Fibroblast of the aortic adventitia (primary cell): Measurements from ENCODE around the gene PRKAR1B. TPM values are rescaled to one million over a fixed set of nuclear protein-coding genes. Genes with fewer than 3 reads are reported as not detected.
"Not testable (repeated sequence)": the region's sequence is repeated elsewhere in the genome, so short reads cannot be mapped to it uniquely, and the experiment has no call there.

Experiments used
- DNase-seq: peaks from one replicate; pipeline ENCODE4 v3.0.0-alpha.2; 2010; ENCODE audit warnings: low read depth
- H3K4me3 ChIP-seq: 2 replicates; pipeline ENCODE4 v1.5.1; 2011; ENCODE audit warnings: low read depth, mild to moderate bottlenecking, control low read depth, low read length, moderate library complexity
- total RNA-seq: library from RNA; depleted of rRNA; stranded (reverse); fragments of >200 nt; gene quantifications from 2 replicates; pipeline ENCODE4 v1.2.3, GENCODE V29; 2012; ENCODE audit warnings: low replicate concordance
- TF ChIP-seq, protein P1 (sequence below): IDR thresholded peaks from 2 replicates; pipeline ENCODE4 v1.5.1; 2011; ENCODE audit warnings: mild to moderate bottlenecking, low read length, control low read depth, inconsistent platforms; ENCODE audit not compliant: insufficient read depth

PRKAR1B gene
- total RNA-seq, 1 donor, result 7.0 TPM

DNA sequence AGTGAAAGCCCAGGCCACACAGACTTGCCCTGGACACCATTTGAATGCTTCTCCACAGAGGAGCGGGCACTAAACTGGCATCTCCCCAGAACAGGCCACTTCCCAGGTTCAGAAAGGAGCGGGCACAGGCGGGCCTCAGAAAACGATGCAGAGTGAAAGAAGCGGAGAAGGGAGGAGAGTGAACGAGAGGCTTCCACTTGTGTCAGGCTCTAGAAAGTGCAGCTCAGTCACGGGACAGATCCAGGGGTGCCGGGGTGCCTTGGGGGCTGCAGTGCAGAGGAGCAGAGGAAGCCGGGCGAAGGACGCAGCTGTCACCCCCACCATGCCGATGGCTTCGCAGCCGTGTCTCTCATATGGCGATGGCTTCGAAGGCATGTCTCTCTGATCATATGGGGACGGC, 26.1 kb upstream of the PRKAR1B start:
- TF ChIP-seq, protein P1, sequence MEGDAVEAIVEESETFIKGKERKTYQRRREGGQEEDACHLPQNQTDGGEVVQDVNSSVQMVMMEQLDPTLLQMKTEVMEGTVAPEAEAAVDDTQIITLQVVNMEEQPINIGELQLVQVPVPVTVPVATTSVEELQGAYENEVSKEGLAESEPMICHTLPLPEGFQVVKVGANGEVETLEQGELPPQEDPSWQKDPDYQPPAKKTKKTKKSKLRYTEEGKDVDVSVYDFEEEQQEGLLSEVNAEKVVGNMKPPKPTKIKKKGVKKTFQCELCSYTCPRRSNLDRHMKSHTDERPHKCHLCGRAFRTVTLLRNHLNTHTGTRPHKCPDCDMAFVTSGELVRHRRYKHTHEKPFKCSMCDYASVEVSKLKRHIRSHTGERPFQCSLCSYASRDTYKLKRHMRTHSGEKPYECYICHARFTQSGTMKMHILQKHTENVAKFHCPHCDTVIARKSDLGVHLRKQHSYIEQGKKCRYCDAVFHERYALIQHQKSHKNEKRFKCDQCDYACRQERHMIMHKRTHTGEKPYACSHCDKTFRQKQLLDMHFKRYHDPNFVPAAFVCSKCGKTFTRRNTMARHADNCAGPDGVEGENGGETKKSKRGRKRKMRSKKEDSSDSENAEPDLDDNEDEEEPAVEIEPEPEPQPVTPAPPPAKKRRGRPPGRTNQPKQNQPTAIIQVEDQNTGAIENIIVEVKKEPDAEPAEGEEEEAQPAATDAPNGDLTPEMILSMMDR, result no peak
- no peak for DNase-seq

DNA sequence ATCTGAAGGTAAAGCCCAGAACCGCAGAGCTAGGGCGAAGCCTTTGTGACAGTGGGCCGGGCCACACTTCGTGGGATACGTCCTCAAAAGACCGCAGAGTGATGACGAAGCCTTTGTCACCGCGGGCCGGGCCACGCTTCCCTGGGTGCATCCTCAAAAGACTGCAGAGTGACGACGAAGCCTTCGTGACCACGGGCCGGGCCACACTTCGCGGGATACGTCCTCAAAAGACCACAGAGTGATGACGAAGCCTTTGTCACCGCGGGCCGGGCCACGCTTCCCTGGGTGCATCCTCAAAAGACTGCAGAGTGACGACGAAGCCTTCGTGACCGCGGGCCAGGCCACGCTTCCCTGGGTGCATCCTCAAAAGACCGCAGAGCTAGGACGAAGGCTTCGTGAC, 25.2 kb upstream of the PRKAR1B start:
- H3K4me3 ChIP-seq, DNase-seq: not testable (repeated sequence)

More for the DNA sequence above, 26.1 kb upstream of the PRKAR1B start:
- no peak overlapping the region for H3K4me3 ChIP-seq

DNA sequence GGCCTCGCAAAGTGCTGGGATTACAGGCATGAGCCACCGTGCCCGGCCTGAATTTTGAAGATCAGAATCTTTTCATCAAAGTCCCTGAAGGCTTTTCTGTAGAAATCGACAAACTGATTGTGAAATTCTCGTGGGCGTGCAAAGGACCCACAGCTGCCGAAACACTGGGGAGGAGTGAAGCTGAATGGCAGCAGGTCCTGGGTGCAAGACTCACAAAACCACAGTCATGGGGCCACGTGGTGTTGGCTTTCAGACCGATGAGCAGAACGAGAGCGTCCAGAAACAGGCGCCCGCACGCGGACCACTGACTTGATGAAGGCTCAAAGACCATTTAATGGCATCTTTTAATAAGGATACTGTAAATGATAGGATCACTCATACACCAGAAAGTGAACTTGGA, 24.7 kb upstream of the PRKAR1B start:
- DNase-seq, result no peak
- no peak overlapping the region for H3K4me3 ChIP-seq
- TF ChIP-seq, protein P1, result no peak

DNA sequence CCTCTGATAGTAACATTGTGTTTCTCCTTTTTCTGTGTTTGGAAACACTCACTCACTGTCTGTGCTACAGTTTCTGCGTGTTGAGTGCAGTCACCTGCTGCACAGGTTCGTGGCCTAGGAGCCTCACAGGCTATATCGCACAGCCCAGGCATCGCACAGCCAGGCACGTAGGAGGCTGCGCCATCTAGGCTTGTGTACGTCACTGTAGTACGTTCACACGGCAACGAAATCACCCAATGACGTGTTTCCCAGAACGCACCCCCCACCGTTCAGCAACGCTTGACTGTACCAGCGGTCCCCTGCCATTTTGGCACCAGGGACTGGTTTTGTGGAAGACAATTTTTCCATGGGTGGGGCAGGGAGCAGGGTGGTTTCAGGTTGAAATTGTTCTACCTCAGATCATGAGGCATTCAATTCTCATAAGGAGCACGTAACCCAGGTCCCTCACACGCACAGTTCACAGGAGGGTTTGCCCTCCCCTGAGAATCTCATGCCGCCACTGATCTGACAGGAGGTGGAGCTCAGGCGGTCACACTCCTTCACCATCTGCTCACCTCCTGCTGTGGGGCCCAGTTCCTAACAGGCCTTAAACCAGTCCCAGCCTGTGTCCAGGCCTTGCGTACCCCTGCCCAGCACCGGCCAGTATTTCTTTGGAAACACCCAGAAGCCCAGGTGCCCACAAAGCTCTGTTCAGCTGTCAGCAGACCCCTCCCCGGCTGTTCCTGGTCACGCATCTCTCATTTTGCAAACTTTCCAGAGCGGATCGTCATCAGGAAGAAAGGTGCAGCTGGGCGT, 23.2 kb upstream of the PRKAR1B start:
- TF ChIP-seq, protein P1, result no peak
- DNase-seq, result no peak

DNA sequence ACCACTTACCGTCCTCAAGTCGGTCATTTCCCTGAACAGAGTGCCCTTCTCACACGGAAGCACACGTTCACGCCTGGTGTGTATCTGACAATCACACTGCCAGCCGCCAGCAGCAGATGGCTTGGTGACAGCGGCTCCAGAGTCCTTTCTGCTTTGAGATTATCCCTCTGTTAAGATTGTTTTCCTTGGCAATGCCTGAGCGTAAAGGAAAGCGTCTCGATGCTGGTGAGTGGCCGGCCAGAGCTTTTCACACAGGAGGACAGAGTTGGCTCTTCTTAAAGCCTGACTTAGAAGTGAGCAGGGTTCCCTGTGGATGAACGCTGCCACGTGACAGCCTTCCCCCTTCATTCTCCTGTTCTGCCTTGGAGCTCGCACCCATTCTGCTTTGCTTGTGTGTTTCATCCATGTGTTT, 22.1 kb upstream of the PRKAR1B start:
- peak overlapping the region; percentile 9 for H3K4me3 ChIP-seq
- TF ChIP-seq, protein P1, result no peak
- DNase-seq, result peak; percentile 73

More for the DNA sequence above, 23.2 kb upstream of the PRKAR1B start:
- no peak overlapping the region for H3K4me3 ChIP-seq

DNA sequence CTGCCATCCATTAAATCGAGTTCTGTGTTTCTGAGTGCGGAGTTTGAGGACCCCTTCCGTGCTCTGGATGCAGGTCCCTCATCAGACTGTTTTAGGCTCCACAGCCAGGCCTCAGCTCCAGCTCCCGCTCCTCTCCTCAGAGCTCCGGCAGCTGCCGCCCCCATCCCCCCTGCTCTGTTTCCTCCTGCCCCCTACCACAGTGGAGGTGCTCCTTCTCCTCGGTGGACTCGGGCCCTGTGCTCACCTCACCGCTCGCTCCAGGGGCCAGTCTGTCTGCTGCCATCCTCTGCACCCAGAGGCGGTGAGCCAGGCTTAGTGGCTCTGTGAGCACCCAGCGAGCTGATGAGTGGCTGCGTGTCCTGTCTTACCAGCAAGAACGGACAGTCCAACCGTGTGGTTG, 21.4 kb upstream of the PRKAR1B start:
- no peak overlapping the region for H3K4me3 ChIP-seq
- no peak for DNase-seq
- TF ChIP-seq, protein P1, result no peak

DNA sequence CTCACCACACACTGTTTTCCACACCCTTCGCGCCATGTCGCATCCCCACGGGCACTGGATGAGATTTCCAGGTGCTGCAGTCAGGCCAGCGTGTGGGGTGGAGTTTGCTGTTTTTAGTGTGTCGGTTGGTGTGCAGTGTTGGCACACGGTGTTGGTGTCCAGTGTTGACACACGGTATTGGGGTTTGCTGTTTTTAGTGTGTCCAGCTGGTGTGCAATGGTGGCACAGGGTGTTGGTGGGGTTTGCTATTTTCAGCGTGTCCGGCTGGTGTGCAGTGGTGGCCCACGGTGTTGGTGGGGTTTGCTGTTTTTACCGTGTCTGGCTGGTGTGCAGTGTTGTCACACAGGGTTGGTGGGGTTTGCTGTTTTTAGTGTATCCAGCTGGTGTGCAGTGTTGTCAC, 20.1 kb upstream of the PRKAR1B start:
- DNase-seq, result no peak
- H3K4me3 ChIP-seq, result no peak overlapping the region
- TF ChIP-seq, protein P1, result no peak
